HEK293 (cell line): ENCODE data around the gene RAB17.

Source experiments
- CTCF ChIA-PET: fragments of 350-600 bp; formaldehyde crosslinking; extraction: SDS; loops from one replicate; lab custom pipeline; 2021; ENCODE audit warnings: antibody characterized with exemption; lab: Yijun Ruan, JAX
- POLR2A ChIA-PET: fragments of 300-600 bp; formaldehyde crosslinking; extraction: SDS; loops from one replicate; lab custom pipeline; 2020; ENCODE audit warnings: antibody characterized with exemption, inconsistent platforms; lab: Yijun Ruan, JAX
- H3K27ac ChIP-seq: fragments of 200-500 bp; sonication (Bioruptor generic); 2 replicates; pipeline ENCODE4 v1.5.1; 2014; ENCODE audit warnings: low read depth, low read length, control low read depth, inconsistent platforms; ENCODE audit errors: extremely low read depth
- H3K36me3 ChIP-seq, 2 experiments: fragments of 200-500 bp in 1 of 2; sonication (Bioruptor generic) in 1 of 2; 1 replicate in 1 of 2; 2 replicates in 1 of 2; pipeline ENCODE4 v1.5.1; 2014 to 2017; ENCODE audit warnings: inconsistent platforms in 2 of 2, low read length in 2 of 2; ENCODE audit not compliant: control insufficient read depth in 2 of 2, insufficient read depth in 1 of 2
- H3K4me1 ChIP-seq: fragments of 200-500 bp; sonication (Bioruptor generic); 2 replicates; pipeline ENCODE4 v1.5.1; 2014; ENCODE audit warnings: mild to moderate bottlenecking, low read length, inconsistent platforms; ENCODE audit not compliant: control insufficient read depth, insufficient read depth
- H3K4me3 ChIP-seq: 2 replicates; pipeline ENCODE4 v1.5.1; 2011; ENCODE audit warnings: low read depth, mild to moderate bottlenecking, control low read depth, low read length, moderate library complexity
- H3K9me3 ChIP-seq: fragments of 200-500 bp; sonication (Bioruptor generic); 2 replicates; pipeline ENCODE4 v1.5.1; 2014; ENCODE audit warnings: low read depth, low read length, inconsistent platforms; ENCODE audit not compliant: control insufficient read depth, insufficient read depth
- ATF2 ChIP-seq: fragments of 450-650 bp; formaldehyde crosslinking; IDR thresholded peaks from 2 replicates; pipeline ENCODE4 v1.5.1; 2016; ENCODE audit warnings: missing biosample characterization, missing genetic modification characterization, low read depth
- KLF10 ChIP-seq: fragments of 450-650 bp; IDR thresholded peaks from 2 replicates; pipeline ENCODE4 v1.5.1; 2018; ENCODE audit warnings: missing biosample characterization, mild to moderate bottlenecking, missing genetic modification characterization
- MYNN ChIP-seq: fragments of 450-650 bp; formaldehyde crosslinking; IDR thresholded peaks from 2 replicates; pipeline ENCODE4 v1.5.1; 2016; ENCODE audit warnings: missing biosample characterization, missing genetic modification characterization, borderline replicate concordance
- PRDM1 ChIP-seq: fragments of 450-650 bp; formaldehyde crosslinking; IDR thresholded peaks from 2 replicates; pipeline ENCODE4; 2016; ENCODE audit warnings: missing biosample characterization, missing genetic modification characterization
- ZBTB17 ChIP-seq: fragments of 450-650 bp; formaldehyde crosslinking; IDR thresholded peaks from 2 replicates; pipeline ENCODE4 v1.5.1; 2016; ENCODE audit warnings: missing biosample characterization, missing genetic modification characterization
- ZBTB7A ChIP-seq: fragments of 450-650 bp; formaldehyde crosslinking; IDR thresholded peaks from 2 replicates; pipeline ENCODE4 v1.5.1; 2016; ENCODE audit warnings: low read depth, missing biosample characterization, missing genetic modification characterization
- ZNF10 ChIP-seq: fragments of 450-650 bp; formaldehyde crosslinking; IDR thresholded peaks from 2 replicates; pipeline ENCODE4 v1.5.1; 2017; ENCODE audit warnings: missing biosample characterization, missing genetic modification characterization
- ZNF132 ChIP-seq: fragments of 450-650 bp; formaldehyde crosslinking; IDR thresholded peaks from 2 replicates; pipeline ENCODE4 v1.5.1; 2017; ENCODE audit warnings: missing biosample characterization, missing genetic modification characterization, borderline replicate concordance
- ZNF302 ChIP-seq: fragments of 450-650 bp; formaldehyde crosslinking; IDR thresholded peaks from 2 replicates; pipeline ENCODE4 v1.5.1; 2016; ENCODE audit warnings: missing biosample characterization, missing genetic modification characterization, low read depth
- ZNF335 ChIP-seq: fragments of 450-650 bp; formaldehyde crosslinking; conservative IDR thresholded peaks from 2 replicates; pipeline ENCODE4 v1.5.1; 2016; ENCODE audit warnings: missing biosample characterization, missing genetic modification characterization
- ZNF398 ChIP-seq: fragments of 450-650 bp; formaldehyde crosslinking; IDR thresholded peaks from 2 replicates; pipeline ENCODE4 v1.5.1; 2017; ENCODE audit warnings: missing biosample characterization, missing genetic modification characterization
- ZNF404 ChIP-seq: fragments of 450-650 bp; formaldehyde crosslinking; IDR thresholded peaks from 2 replicates; pipeline ENCODE4 v1.5.1; 2017; ENCODE audit warnings: missing biosample characterization, missing genetic modification characterization
- ZNF555 ChIP-seq: fragments of 450-650 bp; formaldehyde crosslinking; conservative IDR thresholded peaks from 2 replicates; pipeline ENCODE4 v1.5.1; 2017; ENCODE audit warnings: missing biosample characterization, mild to moderate bottlenecking, missing genetic modification characterization, inconsistent platforms
- ZNF585B ChIP-seq: fragments of 450-650 bp; formaldehyde crosslinking; IDR thresholded peaks from 2 replicates; pipeline ENCODE4 v1.5.1; 2016; ENCODE audit warnings: missing biosample characterization, missing genetic modification characterization
- ZNF692 ChIP-seq: fragments of 450-650 bp; formaldehyde crosslinking; IDR thresholded peaks from 2 replicates; pipeline ENCODE4 v1.5.1; 2016; ENCODE audit warnings: missing biosample characterization, missing genetic modification characterization
- ZNF843 ChIP-seq: fragments of 450-650 bp; formaldehyde crosslinking; IDR thresholded peaks from 2 replicates; pipeline ENCODE4 v1.5.1; 2016; ENCODE audit warnings: missing biosample characterization, missing genetic modification characterization

The RAB17 gene

GRCh38 chr2:237629739-237630138 lies 39.2 kb upstream of the RAB17 start:
- ChIA-PET CTCF (interaction anchor here (1.1 kb wide), 1 partner anchor 40 kb away, joined by 3 read pairs; no protein-coding TSS in a partner anchor), POLR2A (interaction anchor here (1.1 kb wide), 1 partner anchor 29 kb away, joined by 3 read pairs; no protein-coding TSS in a partner anchor)
- no peak overlapping the region for H3K27ac ChIP-seq
- H3K4me1 ChIP-seq = no peaks in the 10 kb centered on the region; the same call in 1 of the 2 replicates
- TF ChIP-seq ZNF398 (tag by site-specific recombination) (no peak), ZNF555 (tag by site-specific recombination) (no peak), ZNF10 (tag by site-specific recombination) (no peak), ZNF404 (tag by site-specific recombination) (no peak), ZBTB7A (tag by site-specific recombination) (no peak), MYNN (tag by site-specific recombination) (no peak), ZNF132 (tag by site-specific recombination) (no peak), ZNF302 (tag by site-specific recombination) (no peak)
- no peaks in the 10 kb centered on the region for H3K9me3 ChIP-seq
- H3K36me3 ChIP-seq = peaks cover 0 to 45% of the 10 kb centered on the region in 2 experiments; a peak in 1 of 3 replicates
- H3K4me3 ChIP-seq = no peak overlapping the region

GRCh38 chr2:237629188-237629534 lies 38.6 kb upstream of the RAB17 start:
- ChIA-PET CTCF (interaction anchor here (1.1 kb wide), 1 partner anchor 40 kb away, joined by 3 read pairs; no protein-coding TSS in a partner anchor), POLR2A (no interaction called here)
- H3K4me1 ChIP-seq = no peaks in the 10 kb centered on the region; the same call in 1 of the 2 replicates
- H3K4me3 ChIP-seq = no peak overlapping the region
- TF ChIP-seq PRDM1 (tag by site-specific recombination) (no peak), ZNF692 (no peak), ZNF585B (no peak), ATF2 (tag by site-specific recombination) (no peak), KLF10 (tag by site-specific recombination) (no peak)
- H3K36me3 ChIP-seq = peaks cover 0 to 43% of the 10 kb centered on the region in 2 experiments; a peak in 1 of 3 replicates
- H3K27ac ChIP-seq = no peak overlapping the region
- H3K9me3 ChIP-seq = no peaks in the 10 kb centered on the region

GRCh38 chr2:237628247-237629187 lies 38.0 kb upstream of the RAB17 start:
- Histone ChIP-seq H3K36me3 (peaks cover 0 to 39% of the 10 kb centered on the region in 2 experiments; a peak in 1 of 3 replicates), H3K4me3 (peak overlapping the region; percentile 52), H3K9me3 (no peaks in the 10 kb centered on the region), H3K4me1 (no peaks in the 10 kb centered on the region; the same call in 1 of the 2 replicates), H3K27ac (no peak overlapping the region; the same call in 1 of the 2 replicates)
- POLR2A ChIA-PET = no interaction called here
- CTCF ChIA-PET = interaction anchor here (0.7 to 1.0 kb wide), 3 partner anchors 40 to 1554 kb away, joined by 3 to 4 read pairs (median 3); no protein-coding TSS in a partner anchor
- TF ChIP-seq ZNF335 (tag by site-specific recombination) = peak; percentile 62; the same call in 1 of the 2 replicates
- TF ChIP-seq ZNF843 (tag by site-specific recombination) = no peak
- 0 out of 2 replicates have a peak, but pooled peaks have one; percentile 14 for TF ChIP-seq ZBTB17
